Glutamatergic neuron (in vitro differentiated cells): Measurements from ENCODE around the gene STEAP4. TPM values are rescaled to one million over a fixed set of nuclear protein-coding genes. Genes with fewer than 3 reads are reported as not detected.

Source experiments
- DNase-seq: peaks from one replicate; pipeline ENCODE4 v3.0.0; 2022
- H3K27ac Mint-ChIP-seq: one replicate; pipeline ENCODE4 v1.8.0; 2020; ENCODE audit warnings: mild to moderate bottlenecking, mixed read lengths, inconsistent platforms; ENCODE audit not compliant: unreplicated experiment
- H3K27me3 Mint-ChIP-seq: one replicate; pipeline ENCODE4 v1.8.0; 2020; ENCODE audit warnings: mild to moderate bottlenecking, moderate library complexity, mixed read lengths, inconsistent platforms; ENCODE audit not compliant: unreplicated experiment
- H3K36me3 Mint-ChIP-seq: one replicate; pipeline ENCODE4 v1.8.0; 2020; ENCODE audit warnings: mild to moderate bottlenecking, mixed read lengths, inconsistent platforms; ENCODE audit not compliant: unreplicated experiment
- H3K4me1 Mint-ChIP-seq: one replicate; pipeline ENCODE4 v1.8.0; 2020; ENCODE audit warnings: mild to moderate bottlenecking, low read depth, mixed read lengths, inconsistent platforms; ENCODE audit not compliant: unreplicated experiment
- H3K4me3 Mint-ChIP-seq: one replicate; pipeline ENCODE4 v1.8.0; 2020; ENCODE audit warnings: mild to moderate bottlenecking, mixed read lengths, inconsistent platforms; ENCODE audit not compliant: unreplicated experiment
- H3K9me3 Mint-ChIP-seq: one replicate; pipeline ENCODE4 v1.8.0; 2020; ENCODE audit warnings: mild to moderate bottlenecking, moderate library complexity, mixed read lengths, inconsistent platforms; ENCODE audit not compliant: unreplicated experiment
- total RNA-seq: library from RNA; stranded (reverse); fragmentation: NEBNext Ultra II Directional; extraction: Animal tissue kit (Norgen Biotek cat#: 25700); gene quantifications from one replicate; pipeline ENCODE4 v1.2.1, GENCODE V29; 2021; ENCODE audit not compliant: unreplicated experiment
- TF ChIP-seq, protein P1 (sequence below): fragments of 200-600 bp; sonication (generic); IDR thresholded peaks from one replicate; pipeline ENCODE4 v1.5.0; 2021; ENCODE audit not compliant: partially characterized antibody, unreplicated experiment

Gene STEAP4
- total RNA-seq, 1 donor from 2014 or later, result not detected

DNA sequence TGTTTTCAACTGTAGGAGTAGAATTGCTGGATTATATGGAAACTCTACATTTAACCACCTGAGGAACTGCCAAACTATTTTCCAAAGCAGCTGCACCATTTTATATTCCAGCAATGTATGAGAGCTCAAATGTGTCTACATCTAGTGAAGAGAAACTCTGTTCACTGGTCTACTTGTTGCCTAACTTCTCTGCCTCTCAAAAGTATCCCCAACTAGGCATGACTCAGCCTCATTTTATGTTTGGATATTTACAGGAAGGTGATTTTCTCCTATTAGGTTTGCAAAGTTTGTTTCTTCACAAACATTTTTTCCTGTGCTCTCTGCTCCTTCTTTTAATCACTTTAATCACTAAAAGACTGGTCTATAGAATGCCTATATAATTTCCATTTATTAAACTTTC, 49.8 kb downstream of the STEAP4 start:
- Mint-ChIP-seq H3K27ac (no peak overlapping the region), H3K9me3 (peaks cover 8% of the 10 kb centered on the region), H3K36me3 (peaks cover 17% of the 10 kb centered on the region), H3K4me3 (no peak overlapping the region), H3K27me3 (no peaks in the 10 kb centered on the region), H3K4me1 (no peaks in the 10 kb centered on the region)
- DNase-seq, result no peak
- TF ChIP-seq, protein P1, sequence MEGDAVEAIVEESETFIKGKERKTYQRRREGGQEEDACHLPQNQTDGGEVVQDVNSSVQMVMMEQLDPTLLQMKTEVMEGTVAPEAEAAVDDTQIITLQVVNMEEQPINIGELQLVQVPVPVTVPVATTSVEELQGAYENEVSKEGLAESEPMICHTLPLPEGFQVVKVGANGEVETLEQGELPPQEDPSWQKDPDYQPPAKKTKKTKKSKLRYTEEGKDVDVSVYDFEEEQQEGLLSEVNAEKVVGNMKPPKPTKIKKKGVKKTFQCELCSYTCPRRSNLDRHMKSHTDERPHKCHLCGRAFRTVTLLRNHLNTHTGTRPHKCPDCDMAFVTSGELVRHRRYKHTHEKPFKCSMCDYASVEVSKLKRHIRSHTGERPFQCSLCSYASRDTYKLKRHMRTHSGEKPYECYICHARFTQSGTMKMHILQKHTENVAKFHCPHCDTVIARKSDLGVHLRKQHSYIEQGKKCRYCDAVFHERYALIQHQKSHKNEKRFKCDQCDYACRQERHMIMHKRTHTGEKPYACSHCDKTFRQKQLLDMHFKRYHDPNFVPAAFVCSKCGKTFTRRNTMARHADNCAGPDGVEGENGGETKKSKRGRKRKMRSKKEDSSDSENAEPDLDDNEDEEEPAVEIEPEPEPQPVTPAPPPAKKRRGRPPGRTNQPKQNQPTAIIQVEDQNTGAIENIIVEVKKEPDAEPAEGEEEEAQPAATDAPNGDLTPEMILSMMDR, result no peak

DNA sequence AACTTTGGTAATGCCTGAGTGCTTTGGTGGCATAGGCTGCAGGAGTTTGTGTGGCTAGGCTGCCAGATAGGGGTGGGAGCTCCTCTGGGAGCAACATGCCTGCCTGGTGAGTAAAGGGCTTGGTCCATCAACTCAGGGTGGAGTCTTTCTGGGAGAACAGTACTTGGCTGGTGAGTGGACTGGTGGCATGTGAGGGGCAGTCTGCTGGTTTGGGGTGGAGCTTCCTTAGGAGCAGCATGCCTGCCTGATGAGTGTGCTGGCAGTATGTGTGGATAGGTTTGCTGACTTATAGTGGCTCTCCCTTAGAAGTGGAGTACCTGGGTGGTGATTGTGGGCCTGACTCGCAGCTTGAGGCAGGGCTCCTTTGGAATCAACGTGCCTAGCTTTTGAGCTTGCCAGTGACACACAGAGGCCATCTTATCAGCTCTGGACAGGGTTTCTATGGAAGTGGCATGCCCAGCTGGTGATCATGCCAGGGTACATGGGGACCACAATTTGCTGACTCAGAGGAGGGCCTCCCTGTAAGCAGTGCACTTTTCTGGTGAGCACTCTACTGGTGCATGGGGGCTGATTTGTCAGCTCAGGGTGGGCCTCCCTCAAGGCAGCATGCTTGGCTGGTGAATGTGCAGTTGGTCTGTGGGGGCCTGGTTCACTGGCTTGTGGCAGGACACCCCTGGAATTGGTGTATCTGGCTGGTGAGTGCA, 51.8 kb downstream of the STEAP4 start:
- no peaks in the 10 kb centered on the region for H3K27me3 Mint-ChIP-seq
- no peak overlapping the region for H3K27ac Mint-ChIP-seq
- H3K4me1 Mint-ChIP-seq, result no peaks in the 10 kb centered on the region
- peaks cover 17% of the 10 kb centered on the region for H3K36me3 Mint-ChIP-seq
- peaks cover 8% of the 10 kb centered on the region for H3K9me3 Mint-ChIP-seq
- no peak overlapping the region for H3K4me3 Mint-ChIP-seq
- TF ChIP-seq, protein P1, result no peak
- DNase-seq, result no peak

DNA sequence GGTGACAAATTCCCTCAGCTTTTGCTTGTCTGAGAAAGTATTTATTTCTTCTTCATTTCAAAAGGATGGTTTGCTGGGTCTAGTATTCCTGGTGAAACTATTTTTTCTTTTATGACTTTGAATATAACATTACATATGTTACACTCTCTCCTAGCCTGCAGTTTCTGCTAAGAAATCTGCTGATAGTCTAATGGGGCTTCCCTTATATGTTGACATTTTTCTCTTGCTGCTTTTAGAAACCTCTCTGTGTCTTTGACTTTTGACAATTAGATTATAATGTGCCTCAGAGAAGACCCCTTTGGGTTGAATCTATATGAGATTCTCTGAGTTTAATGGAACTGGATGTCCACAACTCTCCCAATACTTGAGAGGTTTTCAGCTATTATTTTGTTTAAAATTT, 53.1 kb downstream of the STEAP4 start:
- Mint-ChIP-seq H3K9me3 (peaks cover 8% of the 10 kb centered on the region), H3K27me3 (no peaks in the 10 kb centered on the region), H3K4me3 (no peak overlapping the region), H3K27ac (no peak overlapping the region), H3K36me3 (peaks cover 17% of the 10 kb centered on the region), H3K4me1 (no peaks in the 10 kb centered on the region)
- TF ChIP-seq, protein P1, result no peak
- no peak for DNase-seq

DNA sequence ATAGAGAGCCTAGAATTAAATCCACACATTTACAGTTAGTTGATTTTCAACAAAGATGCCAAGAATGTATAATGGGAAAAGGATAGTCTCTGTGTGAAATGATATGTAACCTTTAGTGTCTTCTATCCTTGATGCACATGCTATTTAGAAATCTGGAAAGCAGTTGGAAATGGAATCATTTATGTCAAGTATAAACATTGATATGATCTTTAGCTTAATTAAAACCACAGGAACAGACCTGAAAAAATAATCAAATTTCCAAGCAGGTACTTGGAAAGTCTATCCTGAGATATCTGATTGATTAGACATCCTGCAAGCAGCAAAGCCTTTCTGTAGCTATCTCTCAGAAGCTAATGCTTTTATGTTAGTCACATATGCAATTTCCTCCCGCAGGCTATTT, 62.4 kb downstream of the STEAP4 start:
- peaks cover 1% of the 10 kb centered on the region for H3K9me3 Mint-ChIP-seq
- DNase-seq, result no peak
- H3K27me3 Mint-ChIP-seq, result no peaks in the 10 kb centered on the region
- H3K36me3 Mint-ChIP-seq, result no peaks in the 10 kb centered on the region
- H3K4me3 Mint-ChIP-seq, result no peak overlapping the region
- no peak overlapping the region for H3K27ac Mint-ChIP-seq
- TF ChIP-seq, protein P1, result no peak
- H3K4me1 Mint-ChIP-seq, result peaks cover 3% of the 10 kb centered on the region

DNA sequence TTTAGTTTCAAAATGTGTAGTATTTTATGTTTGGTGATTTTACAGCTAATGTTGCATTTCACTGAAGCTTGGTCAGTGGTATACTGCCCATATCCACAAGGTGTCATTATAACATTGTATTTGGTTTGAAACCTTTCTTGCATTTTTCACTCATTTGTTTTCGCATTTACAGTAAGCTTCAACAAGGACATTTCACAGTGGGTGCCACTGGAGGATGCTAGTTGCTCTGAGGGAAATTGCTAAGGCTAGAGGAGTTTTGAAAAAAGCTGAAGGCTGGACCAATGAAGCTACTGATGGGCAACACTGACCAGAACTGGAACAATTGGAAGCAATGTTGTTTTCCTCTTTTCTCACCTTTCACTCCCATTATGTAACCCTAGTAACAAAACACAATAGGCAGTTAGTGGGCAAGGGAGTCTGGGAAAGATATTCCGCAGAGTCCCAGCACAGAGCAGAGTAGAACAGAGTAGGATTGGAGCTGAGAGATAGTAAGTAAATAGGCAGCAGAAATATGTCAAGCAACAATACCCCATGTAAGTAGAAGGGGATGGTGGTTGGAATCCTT, 63.3 kb downstream of the STEAP4 start:
- Mint-ChIP-seq H3K36me3 (no peaks in the 10 kb centered on the region), H3K27ac (no peak overlapping the region), H3K9me3 (peaks cover 1% of the 10 kb centered on the region), H3K4me1 (peaks cover 3% of the 10 kb centered on the region), H3K4me3 (no peak overlapping the region), H3K27me3 (no peaks in the 10 kb centered on the region)
- DNase-seq, result no peak
- TF ChIP-seq, protein P1, result peak; percentile 71
